Fibroblast of skin of left biceps (primary cell): ENCODE results near the gene ATRN.
"Not testable (repeated sequence)": the region's sequence is repeated elsewhere in the genome, so short reads cannot be mapped to it uniquely, and the experiment has no call there.

Experiments
- DNase-seq, 2 experiments: peaks; one replicate each; pipeline ENCODE4 v3.0.0-alpha.2; 2013; ENCODE audit warnings: low read depth in 2 of 2

ATRN gene

DNA sequence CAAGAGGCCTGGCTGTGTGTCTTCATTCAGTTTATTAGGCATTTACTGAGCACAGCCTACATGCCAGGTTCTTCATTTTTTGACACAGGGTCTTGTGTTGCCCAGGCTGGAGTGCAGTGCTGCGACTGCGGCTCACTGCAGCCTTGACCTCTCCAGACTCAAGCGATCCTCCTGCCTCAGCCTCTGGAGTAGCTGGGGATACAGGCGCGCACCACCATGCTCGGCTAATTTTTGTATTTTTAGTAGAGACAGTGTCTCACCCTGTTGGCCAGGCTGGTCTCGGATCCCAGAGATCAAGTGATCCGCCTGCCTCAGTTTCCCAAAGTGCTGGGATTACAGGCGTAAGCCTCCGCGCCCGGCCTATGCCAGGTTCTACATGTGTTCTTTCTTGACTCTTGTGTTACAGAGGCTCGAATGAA lies 601 bp upstream of the ATRN start:
- DNase-seq: peak in 1 of 2 experiments; percentile 3

DNA sequence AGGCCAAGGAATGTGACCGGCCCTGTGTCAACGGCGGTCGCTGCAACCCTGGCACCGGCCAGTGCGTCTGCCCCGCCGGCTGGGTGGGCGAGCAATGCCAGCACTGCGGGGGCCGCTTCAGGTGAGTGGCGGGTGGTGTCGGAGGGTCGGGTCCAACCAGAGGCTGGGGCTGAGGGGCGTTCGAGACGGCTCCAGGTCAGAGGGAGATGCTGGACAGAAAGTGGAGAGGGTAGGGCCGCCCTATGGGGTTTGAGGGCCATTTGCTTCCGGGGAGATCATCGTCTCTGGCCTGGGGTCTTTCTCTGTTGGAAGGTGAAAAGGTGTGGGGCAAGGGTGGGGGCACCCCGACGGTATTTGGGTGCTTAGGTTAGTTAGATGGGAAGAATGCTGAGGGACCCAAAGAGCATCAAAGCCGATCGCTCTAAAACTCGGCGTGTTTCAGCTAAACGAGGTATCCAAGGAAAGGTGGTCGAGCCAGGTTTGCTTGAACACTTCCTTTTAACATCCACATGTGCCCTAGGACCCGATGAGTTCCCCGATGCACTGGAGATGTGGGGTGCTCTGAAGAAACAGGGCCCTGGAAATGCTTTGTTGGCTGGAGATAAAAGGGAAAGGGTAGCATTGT lies 691 bp downstream of the ATRN start:
- no peak for DNase-seq

DNA sequence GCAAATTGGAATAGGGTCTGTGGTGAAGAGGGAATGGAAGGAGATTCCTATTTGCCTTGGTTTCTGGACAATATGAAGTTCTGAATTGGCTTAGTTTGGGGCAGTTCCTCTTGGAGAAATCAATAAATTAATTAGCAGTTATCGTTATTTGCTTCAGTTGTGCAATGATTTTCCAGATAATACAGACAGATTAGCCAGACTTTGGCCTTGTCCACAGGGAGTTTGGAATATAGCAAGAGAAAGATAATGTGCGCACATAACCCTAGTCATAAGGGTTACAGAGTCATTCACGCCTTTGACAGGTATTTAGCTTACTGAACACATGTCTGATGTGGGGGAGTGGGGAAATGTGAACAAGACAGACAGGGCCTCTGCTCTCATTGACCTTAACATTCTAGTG lies 1.3 kb downstream of the ATRN start:
- DNase-seq: no peak

DNA sequence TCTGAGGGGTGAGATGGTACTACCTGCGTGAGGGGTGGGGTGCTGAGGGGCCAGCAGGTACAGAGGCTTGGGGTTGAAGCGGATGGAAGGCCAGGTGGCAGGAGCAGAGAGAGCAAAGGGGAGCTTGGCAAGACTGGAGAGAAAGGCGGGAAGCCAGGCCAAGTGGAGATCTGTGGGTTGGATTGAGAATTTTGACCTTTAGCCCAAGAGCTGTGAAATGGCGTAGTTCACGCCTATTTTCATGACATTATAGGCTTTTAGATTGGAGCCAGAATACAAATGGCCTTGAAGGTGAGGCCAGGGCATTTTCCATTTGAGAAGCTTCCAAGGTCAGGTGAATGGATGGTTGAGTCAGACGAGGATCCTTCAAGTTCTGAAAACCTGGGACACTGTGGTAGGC lies 2.5 kb downstream of the ATRN start:
- no peak for DNase-seq

DNA sequence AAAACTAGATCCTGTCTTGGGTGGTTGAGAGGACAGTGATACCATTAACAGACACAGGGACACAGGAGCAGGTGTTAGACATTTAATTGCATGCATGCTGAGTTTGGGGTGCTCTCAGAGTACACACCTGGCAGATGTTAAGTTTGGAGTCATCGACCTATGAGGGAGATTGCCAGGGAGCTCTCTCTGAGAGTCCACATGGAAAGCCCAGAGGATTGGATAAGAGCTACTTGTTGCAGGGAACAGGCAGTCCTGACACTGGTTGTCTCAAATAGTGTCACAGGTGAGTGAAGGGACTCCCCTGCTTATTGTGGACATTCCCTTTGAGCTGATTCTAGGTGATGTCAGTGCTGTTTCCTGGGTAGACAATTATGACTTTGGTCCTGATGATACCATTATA lies 3.1 kb downstream of the ATRN start:
- no peak for DNase-seq

DNA sequence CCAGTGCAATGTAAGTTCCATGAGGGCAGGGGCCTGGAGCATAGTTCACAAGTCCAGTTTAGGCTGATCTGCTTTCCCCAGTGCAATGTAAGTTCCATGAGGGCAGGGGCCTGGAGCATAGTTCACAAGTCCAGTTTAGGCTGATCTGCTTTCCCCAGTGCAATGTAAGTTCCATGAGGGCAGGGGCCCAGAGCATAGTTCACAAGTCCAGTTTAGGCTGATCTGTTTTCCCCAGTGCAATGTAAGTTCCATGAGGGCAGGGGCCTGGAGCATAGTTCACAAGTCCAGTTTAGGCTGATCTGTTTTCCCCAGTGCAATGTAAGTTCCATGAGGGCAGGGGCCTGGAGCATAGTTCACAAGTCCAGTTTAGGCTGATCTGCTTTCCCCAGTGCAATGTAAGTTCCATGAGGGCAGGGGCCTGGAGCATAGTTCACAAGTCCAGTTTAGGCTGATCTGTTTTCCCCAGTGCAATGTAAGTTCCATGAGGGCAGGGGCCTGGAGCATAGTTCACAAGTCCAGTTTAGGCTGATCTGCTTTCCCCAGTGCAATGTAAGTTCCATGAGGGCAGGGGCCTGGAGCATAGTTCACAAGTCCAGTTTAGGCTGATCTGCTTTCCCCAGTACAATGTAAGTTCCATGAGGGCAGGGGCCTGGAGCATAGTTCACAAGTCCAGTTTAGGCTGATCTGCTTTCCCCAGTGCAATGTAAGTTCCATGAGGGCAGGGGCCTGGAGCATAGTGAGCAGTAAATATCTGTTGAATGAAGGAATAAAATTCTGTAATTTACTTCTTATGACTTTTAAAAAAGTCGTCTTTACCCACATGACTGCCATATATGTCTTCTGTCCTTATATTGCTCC lies 6.4 kb downstream of the ATRN start:
- not testable (repeated sequence) for DNase-seq

DNA sequence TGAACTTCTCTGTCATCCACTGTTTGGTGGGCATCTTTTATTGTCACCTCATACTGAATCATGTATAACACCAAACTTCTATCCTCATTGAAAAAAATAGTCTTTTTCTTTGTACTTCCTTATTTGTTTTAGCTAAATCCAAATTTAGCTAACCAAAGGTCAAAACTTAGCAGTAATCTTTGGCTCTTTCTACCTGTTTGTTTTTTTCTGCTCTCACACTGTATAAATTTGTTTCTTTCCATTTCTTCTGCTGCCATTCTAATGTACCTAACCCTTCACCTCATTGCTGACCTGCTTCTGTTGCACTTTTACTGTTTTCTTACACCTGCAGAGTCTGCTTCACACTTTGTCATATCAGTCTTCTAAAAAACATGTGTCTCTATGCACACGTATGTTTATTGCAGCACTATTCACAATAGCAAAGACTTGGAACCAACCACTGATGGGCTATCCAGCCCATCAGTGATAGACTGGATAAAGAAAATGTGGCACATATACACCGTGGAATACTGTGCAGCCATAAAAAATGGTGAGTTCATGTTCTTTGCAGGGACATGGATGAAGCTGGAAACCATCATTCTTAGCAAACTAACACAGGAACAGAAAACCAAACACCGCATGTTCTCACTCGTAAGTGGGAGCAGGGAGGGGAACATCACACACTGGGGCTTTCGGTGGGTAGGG lies 7.2 kb downstream of the ATRN start:
- DNase-seq: no peak

DNA sequence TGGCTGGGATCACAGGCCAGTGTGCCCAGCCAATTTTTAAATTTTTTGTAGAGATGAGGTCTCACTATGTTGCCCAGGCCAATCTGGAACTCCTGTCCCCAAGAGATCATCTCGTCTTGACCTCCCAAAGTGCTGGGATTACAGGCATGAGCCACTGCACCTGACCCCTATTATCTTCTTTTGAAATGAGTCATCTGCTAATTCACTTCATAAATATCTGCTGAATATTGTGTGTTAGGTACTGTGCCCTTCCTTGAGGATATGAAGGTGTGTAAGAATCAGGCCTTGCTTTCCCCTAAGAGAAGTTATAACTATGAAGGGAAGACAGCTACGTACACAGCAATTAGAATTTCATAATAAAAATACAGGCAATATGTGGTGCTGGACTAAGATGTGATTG lies 8.2 kb downstream of the ATRN start:
- DNase-seq: no peak

DNA sequence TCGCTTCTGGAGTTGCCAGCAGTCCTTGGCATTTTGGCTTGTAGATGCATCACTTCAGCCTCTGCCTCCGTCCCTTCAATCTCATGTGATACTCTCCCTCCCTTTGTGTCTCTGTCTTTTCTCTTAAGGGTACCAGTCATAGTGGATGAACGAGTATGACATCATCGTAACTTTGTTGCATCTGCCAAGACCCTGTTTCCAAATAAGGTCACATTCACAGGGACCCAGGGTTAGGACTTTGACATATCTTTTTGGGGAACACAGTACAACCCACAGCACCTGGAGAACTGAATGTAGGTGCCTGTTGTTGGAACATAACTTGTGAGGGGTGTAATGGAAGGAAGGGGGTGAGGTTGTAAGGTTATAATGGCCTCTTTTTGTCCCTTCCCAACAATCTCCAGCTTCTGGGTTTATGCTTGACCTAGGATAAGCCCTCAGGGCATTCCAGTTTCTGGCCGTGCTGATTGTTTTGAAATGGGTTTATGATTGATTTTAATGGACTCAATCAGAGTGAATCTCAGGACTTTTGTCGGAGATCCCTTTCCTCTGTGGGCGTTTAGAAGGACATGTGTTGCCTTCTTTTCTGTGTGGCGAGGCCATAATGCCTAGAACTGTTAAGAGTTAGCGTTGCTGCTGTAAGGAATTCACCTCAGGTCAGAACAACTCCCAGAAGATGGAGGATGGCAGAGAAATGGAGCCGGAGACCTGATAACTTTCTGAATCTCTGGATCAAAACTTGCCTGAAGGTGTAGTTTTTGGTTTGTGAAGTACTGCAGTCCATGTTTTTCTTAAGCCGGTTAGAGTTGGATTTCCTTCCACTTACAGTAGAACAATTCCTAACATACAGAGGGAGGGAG lies 9.2 kb downstream of the ATRN start:
- DNase-seq: no peak

DNA sequence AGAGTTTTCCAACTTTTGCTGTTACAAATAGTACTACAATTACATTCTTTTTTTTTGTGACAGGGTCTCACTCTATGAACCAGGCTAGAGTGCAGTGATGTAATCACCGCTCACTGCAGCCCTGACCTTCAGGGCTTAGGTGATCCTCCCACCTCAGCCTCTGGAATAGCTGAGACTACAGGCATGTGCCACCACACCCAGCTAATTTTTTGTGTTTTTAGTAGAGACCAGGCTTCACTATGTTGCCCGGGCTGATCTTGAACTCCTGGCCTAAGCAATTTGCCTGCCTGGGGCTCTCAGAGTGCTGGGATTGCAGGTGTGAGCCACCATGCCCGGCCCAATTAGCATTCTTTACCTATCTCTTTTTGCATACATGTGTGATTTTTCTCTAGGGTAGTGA lies 12.5 kb downstream of the ATRN start:
- DNase-seq: no peak

DNA sequence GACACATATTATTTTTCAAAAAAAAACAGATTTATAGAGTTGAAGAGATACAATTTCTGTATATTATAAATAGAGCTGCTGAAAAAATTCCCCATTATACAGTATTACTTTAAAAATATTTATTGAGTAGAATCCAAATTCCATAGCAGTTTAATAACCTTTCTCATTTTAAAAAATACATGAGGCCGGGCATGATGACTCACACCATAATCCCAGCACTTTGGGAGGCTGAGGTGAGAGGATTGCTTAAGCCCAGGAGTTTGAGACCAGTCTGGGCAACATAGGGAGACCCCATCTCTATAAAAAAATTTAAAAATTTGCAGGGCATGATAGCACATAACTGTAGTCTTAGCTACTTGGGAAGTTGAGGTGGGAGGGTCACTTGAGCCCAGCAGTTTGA lies 13.0 kb downstream of the ATRN start:
- DNase-seq: no peak

DNA sequence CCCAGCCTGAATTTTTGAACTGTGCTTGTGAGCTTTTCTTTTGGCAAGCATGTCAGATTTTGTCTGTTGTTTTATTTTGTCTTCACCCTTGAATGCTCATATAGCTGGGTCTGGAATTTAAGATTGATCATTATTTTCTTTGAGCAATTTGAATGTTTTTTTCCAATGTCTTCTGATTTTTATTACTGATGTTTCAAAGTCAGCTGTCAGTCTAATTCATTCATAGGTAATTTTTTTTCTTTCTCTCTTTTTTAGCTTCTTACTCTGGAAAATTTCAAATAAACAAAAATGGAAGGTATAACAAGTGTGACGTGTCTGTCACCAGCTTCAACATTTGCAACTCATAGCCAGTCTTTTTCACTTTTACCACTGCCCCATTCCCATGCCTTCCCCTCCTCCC lies 15.1 kb downstream of the ATRN start:
- no peak for DNase-seq

DNA sequence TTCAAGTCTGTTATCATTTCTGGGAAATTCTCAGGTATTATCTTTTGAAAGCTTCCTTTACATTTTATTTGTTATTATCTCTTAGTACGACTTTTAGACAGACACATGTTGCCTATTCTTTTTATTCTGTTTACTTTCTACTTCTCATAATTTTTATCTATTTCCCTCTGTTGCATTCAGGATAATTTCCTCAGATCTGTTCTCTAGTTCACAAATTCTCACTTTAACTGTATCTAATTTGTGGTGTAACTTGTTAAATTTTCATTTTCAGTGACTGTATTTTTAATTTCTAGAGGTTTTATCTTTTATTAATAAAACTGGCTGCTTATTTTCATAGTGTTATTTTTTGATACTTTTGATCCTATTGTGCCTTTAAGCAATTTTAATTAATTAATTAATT lies 16.0 kb downstream of the ATRN start:
- no peak for DNase-seq

DNA sequence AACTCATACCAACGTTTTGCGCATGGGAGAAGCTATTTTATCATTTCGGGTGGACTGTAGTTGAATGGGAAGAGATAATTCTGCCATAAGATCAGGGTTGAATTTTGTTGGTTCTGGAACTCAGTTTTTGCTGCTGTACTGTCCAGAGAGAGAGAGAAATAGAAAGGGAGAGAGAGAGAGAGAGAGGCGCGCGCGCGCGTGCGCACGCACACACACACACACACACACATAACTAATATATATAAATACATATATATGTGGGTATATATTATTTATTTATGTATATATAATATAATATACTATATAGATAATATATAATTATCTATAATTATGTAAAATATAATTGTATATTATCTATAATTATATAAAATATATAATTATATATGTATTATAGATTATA lies 21.9 kb downstream of the ATRN start:
- DNase-seq: no peak

DNA sequence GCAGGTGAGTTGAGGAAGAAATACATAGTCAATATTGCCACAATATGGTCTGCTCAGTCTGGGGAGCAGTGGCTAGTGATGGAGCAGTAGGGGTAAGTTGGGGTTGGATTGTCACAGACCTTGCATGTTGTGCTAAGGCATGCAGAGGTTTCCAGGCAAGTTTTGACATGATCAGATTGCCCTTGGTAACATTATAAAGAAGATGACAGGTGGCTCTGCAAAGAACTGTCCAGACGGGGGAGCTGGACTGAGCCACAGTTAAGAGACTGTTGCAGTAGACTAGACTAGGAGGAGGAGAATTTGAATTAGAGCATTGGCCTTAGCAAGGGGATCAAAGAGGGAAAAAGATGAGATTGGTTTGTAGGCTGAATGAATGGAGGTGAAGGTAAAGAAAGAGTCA lies 23.4 kb downstream of the ATRN start:
- no peak for DNase-seq

DNA sequence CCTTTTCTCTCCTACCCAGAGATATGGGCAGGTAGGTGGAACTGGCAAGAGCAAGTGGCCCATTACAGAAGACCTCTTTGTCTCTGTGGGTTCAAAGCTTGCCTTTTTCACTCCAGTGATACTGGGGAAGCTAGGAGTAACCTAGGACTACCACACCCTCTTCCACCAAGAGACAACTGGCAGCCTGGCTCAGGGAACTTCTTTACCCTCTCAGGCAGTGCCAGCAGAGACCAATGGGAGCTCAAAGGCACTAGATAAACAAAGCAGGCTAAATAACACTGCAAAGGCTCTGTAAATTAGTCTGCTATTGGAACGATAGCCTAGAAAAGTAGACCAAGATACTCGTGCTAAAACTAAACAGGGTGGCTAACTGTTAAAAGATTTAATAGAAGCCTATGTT lies 32.1 kb downstream of the ATRN start:
- no peak for DNase-seq

DNA sequence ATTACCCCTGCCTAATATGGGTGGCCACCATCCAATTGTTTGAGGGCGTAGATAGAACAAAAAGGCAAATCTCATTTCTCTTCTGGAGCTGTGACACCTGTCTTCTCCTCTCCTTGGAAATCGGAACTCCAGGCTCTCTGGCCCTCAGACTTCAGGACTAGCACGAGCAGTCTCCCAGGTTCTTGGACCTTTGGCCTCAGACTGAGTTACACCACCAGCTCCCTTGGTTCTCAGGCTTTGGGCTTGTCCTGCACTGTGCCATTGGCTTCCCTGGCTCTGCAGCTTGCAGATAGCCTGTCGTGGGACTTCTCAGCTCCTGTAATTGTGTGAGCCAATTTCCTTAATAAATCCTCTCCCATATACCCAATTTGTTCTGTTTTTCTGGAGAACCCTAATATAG lies 34.3 kb downstream of the ATRN start:
- DNase-seq: no peak

DNA sequence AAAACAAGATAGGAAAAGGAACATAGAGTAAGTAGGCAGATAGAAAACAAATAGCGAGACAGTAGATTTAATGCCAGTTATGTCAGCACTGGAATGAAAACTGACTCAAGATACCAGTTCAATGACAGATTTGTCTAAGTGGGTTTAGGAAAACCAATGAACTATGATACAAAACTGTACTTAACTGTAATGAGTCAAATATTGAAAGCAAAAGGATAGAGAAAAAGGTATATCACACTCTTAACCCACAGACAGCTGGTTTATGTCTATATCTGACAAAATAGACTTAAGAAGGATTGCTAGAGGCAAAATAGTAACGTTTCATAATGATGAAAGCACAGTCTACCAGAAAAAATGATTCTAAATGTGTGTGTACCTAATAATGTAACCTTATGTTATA lies 38.2 kb downstream of the ATRN start:
- no peak for DNase-seq

DNA sequence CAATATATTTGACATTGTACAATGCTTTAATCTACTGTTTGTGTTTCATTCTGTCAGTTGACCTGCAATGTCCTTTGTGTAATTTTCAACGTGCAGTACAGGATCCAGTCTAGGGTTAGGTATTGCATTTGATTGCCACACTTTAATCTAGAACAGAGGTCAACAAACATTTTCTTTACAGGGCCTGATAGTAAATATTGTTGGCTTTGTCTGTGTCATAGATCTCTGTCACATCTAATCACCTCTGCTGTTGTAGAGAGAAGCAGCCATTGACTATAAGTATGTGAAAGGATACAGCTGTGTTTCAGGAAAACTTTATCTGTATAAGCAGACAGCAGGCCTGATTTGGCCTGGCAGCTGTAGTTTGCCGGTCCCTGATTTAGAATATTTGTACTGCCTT lies 39.3 kb downstream of the ATRN start:
- no peak for DNase-seq

DNA sequence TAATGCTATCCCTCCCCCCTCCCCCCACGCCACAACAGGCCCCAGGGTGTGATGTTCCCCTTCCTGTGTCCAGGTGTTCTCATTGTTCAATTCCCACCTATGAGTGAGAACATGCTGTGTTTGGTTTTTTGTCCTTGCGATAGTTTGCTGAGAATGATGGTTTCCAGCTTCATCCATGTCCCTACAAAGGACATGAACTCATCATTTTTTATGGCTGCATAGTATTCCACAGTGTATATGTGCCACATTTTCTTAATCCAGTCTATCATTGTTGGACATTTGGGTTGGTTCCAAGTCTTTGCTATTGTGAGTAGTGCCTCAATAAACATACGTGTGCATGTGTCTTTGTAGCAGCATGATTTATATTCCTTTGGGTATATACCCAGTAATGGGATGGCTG lies 41.4 kb downstream of the ATRN start:
- DNase-seq: not testable (repeated sequence)

DNA sequence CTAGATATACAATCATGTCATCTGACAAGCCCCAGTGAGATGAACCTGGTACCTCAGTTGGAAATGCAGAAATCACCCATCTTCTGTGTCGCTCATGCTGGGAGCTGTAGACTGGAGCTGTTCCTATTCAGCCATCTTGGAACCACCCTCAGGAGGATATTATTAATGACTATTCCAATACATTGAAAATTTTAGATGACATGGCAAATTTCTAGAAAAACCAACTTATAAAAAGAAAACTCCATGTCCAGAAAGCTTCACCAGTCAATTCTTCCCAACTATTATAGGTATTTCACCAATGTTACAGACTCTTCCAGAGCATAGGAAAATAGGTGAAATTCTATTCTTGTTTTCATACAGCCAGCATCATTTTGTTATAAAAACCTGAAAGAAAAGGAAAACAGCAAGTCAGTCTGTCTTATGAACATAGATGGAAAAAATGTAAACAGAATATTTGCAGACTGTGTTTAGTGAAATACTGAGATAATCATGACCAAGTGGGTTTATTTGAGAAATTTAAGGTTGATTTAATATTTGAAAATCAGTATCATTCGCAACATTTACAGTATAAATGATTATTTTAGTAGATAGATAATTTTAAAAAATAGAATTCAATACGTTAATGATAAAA lies 43.3 kb downstream of the ATRN start:
- no peak for DNase-seq
